Neuronal stem cell (in vitro differentiated cells): Measurements from ENCODE around the gene STAT3.

Experiments
- DNase-seq: peaks from one replicate; pipeline ENCODE4 v3.0.0-alpha.2; 2013; ENCODE audit warnings: low spot score
- H2AFZ ChIP-seq: one replicate; pipeline ENCODE4 v1.6.1; 2013; ENCODE audit warnings: mild to moderate bottlenecking, low read length, inconsistent platforms
- H2AK5ac ChIP-seq: 2 replicates; pipeline ENCODE4 v1.6.1; 2013; ENCODE audit warnings: low read depth, mild to moderate bottlenecking, inconsistent platforms, low read length, moderate library complexity, mixed read lengths
- H2BK120ac ChIP-seq: 2 replicates; pipeline ENCODE4 v1.6.1; 2013; ENCODE audit warnings: low read depth, mild to moderate bottlenecking, inconsistent platforms, low read length, moderate library complexity, mixed read lengths
- H2BK12ac ChIP-seq: one replicate; pipeline ENCODE4 v1.6.1; 2013; ENCODE audit warnings: low read length, inconsistent platforms
- H2BK15ac ChIP-seq: 2 replicates; pipeline ENCODE4 v1.6.1; 2013; ENCODE audit warnings: mild to moderate bottlenecking, low read length, inconsistent platforms, mixed read lengths
- H2BK5ac ChIP-seq: one replicate; pipeline ENCODE4 v1.6.1; 2013; ENCODE audit warnings: inconsistent platforms, mild to moderate bottlenecking, low read length, moderate library complexity
- H3K14ac ChIP-seq: one replicate; pipeline ENCODE4 v1.6.1; 2013; ENCODE audit warnings: low read length, inconsistent platforms
- H3K18ac ChIP-seq: 2 replicates; pipeline ENCODE4 v1.6.1; 2013; ENCODE audit warnings: low read length, inconsistent platforms
- H3K23ac ChIP-seq: 2 replicates; pipeline ENCODE4 v1.6.1; 2013; ENCODE audit warnings: low read depth, mild to moderate bottlenecking, mixed read lengths, low read length, inconsistent platforms; ENCODE audit not compliant: poor library complexity
- H3K27ac ChIP-seq: replicated peaks from 3 replicates; pipeline ENCODE4 v1.5.1; 2013; ENCODE audit warnings: low read length, inconsistent platforms
- H3K27me3 ChIP-seq, 3 experiments: 2 replicates each; pipeline ENCODE4 v1.6.1; 2013; ENCODE audit warnings: low read length in 3 of 3, mild to moderate bottlenecking in 2 of 3, inconsistent platforms in 1 of 3, low read depth in 1 of 3, mixed read lengths in 1 of 3, moderate library complexity in 1 of 3; ENCODE audit not compliant: control insufficient read depth in 3 of 3, insufficient read depth in 3 of 3
- H3K36me3 ChIP-seq, 2 donors: replicated peaks in 1 of 2; 2 replicates each; pipeline ENCODE4 v1.6.1; 2013; ENCODE audit warnings: low read length in 2 of 2; ENCODE audit not compliant: control insufficient read depth in 2 of 2, insufficient read depth in 2 of 2
- H3K4ac ChIP-seq: 2 replicates; pipeline ENCODE4 v1.6.1; 2013; ENCODE audit warnings: inconsistent platforms, mild to moderate bottlenecking, low read length, moderate library complexity
- H3K4me1 ChIP-seq, 2 donors: 1 replicate in 1 of 2; 2 replicates in 1 of 2; pipeline ENCODE4 v1.6.1; 2013; ENCODE audit warnings: low read length in 2 of 2, low read depth in 1 of 2; ENCODE audit not compliant: control insufficient read depth in 2 of 2, insufficient read depth in 1 of 2
- H3K4me2 ChIP-seq: one replicate; pipeline ENCODE4 v1.6.1; 2013; ENCODE audit warnings: mild to moderate bottlenecking, low read length, inconsistent platforms; ENCODE audit not compliant: insufficient read depth, poor library complexity, severe bottlenecking
- H3K4me3 ChIP-seq, 2 donors: 2 replicates each; pipeline ENCODE4 v1.5.1; 2013; ENCODE audit warnings: low read length in 2 of 2, mild to moderate bottlenecking in 2 of 2, inconsistent platforms in 1 of 2, moderate library complexity in 1 of 2
- H3K79me1 ChIP-seq: one replicate; pipeline ENCODE4 v1.6.1; 2013; ENCODE audit warnings: low read depth, mild to moderate bottlenecking, inconsistent platforms, low read length, moderate library complexity
- H3K9ac ChIP-seq: one replicate; pipeline ENCODE4 v1.6.1; 2013; ENCODE audit warnings: mild to moderate bottlenecking, low read depth, low read length, inconsistent platforms; ENCODE audit not compliant: poor library complexity
- H3K9me3 ChIP-seq, 2 donors: replicated peaks in 1 of 2; 2 replicates each; pipeline versions ENCODE3 to v1.6.1; 2013; ENCODE audit warnings: low read length in 2 of 2, mild to moderate bottlenecking in 2 of 2, inconsistent platforms in 1 of 2, low read depth in 1 of 2, mixed read lengths in 1 of 2, moderate library complexity in 1 of 2; ENCODE audit not compliant: control insufficient read depth in 2 of 2, insufficient read depth in 1 of 2
- H4K8ac ChIP-seq: one replicate; pipeline ENCODE4 v1.6.1; 2013; ENCODE audit warnings: low read depth, mild to moderate bottlenecking, inconsistent platforms, low read length, moderate library complexity
- H4K91ac ChIP-seq: one replicate; pipeline ENCODE4 v1.6.1; 2013; ENCODE audit warnings: low read length, low read depth, mild to moderate bottlenecking, inconsistent platforms; ENCODE audit not compliant: poor library complexity
- WGBS, 2 donors: extraction: QIAGEN DNeasy Blood & Tissue Kit; methylation state at CpG; one replicate each; pipeline ENCODE4 v1.1.7; 2013; ENCODE audit warnings: missing lambda C conversion rate in 2 of 2, mixed read lengths in 1 of 2; ENCODE audit not compliant: insufficient read length in 2 of 2, insufficient replicate concordance in 1 of 2; ENCODE audit errors: extremely low coverage in 2 of 2; 5-methylcytosine and 5-hydroxymethylcytosine counted together

Gene STAT3

GRCh38 chr17:42340691-42341127, 47.5 kb downstream of the STAT3 start:
- Histone ChIP-seq H3K4me3 (no peak overlapping the region), H3K27me3 (no peaks in the 10 kb centered on the region), H3K4me1 (peaks cover 2 to 3% of the 10 kb centered on the region in 2 donors), H2BK120ac (no peak overlapping the region), H4K91ac (no peak overlapping the region), H4K8ac (no peak overlapping the region), H3K4me2 (no peak overlapping the region), H3K27ac (no peak overlapping the region), H2BK12ac (no peak overlapping the region), H3K9me3 (no peaks in the 10 kb centered on the region), H3K14ac (no peak overlapping the region), H3K18ac (no peak overlapping the region), H2AK5ac (no peak overlapping the region), H2BK15ac (no peak overlapping the region), H3K79me1 (peaks cover 1% of the 10 kb centered on the region), H3K4ac (no peak overlapping the region), H2BK5ac (no peak overlapping the region), H3K9ac (peak overlapping the region; percentile 36), H3K36me3 (peaks cover 13 to 95% of the 10 kb centered on the region in 2 donors), H2AFZ (no peak overlapping the region), H3K23ac (no peak overlapping the region)
- no peak for DNase-seq

- Histone ChIP-seq H3K4me2 (no peak overlapping the region), H3K36me3 (peaks cover 20 to 94% of the 10 kb centered on the region in 2 donors), H2AK5ac (no peak overlapping the region), H4K91ac (no peak overlapping the region), H3K4me1 (no peaks in the 10 kb centered on the region), H2BK12ac (no peak overlapping the region), H3K27me3 (no peaks in the 10 kb centered on the region), H4K8ac (no peak overlapping the region), H3K14ac (no peak overlapping the region), H3K18ac (peak overlapping the region; percentile 28), H2BK5ac (no peak overlapping the region), H2BK15ac (no peak overlapping the region), H3K4me3 (no peak overlapping the region), H3K4ac (no peak overlapping the region), H3K23ac (no peak overlapping the region), H2BK120ac (no peak overlapping the region), H3K9ac (no peak overlapping the region), H2AFZ (no peak overlapping the region), H3K9me3 (no peaks in the 10 kb centered on the region), H3K27ac (no peak overlapping the region), H3K79me1 (peaks cover 1% of the 10 kb centered on the region)
- DNase-seq: no peak
- WGBS, 2 donors: no CpG with 5 or more reads among the region's 5 CpGs
Observed at GRCh38 chr17:42339221-42339620, 49.0 kb downstream of the STAT3 start.

GRCh38 chr17:42338427-42338985, 49.7 kb downstream of the STAT3 start:
- Histone ChIP-seq H3K36me3 (peaks cover 23 to 95% of the 10 kb centered on the region in 2 donors), H3K4me3 (no peak overlapping the region), H4K8ac (no peak overlapping the region), H2BK5ac (no peak overlapping the region), H2AFZ (no peak overlapping the region), H3K4me2 (no peak overlapping the region), H3K27ac (no peak overlapping the region), H3K4ac (no peak overlapping the region), H3K14ac (no peak overlapping the region), H3K23ac (no peak overlapping the region), H2AK5ac (no peak overlapping the region), H4K91ac (no peak overlapping the region), H2BK12ac (no peak overlapping the region), H3K79me1 (peaks cover 1% of the 10 kb centered on the region), H2BK15ac (no peak overlapping the region), H3K18ac (no peak overlapping the region), H3K9me3 (no peaks in the 10 kb centered on the region), H3K9ac (no peak overlapping the region), H3K4me1 (no peaks in the 10 kb centered on the region), H2BK120ac (no peak overlapping the region), H3K27me3 (no peaks in the 10 kb centered on the region)
- WGBS, 2 donors: no CpG with 5 or more reads among the region's 4 CpGs
- DNase-seq: no peak

- H2BK15ac ChIP-seq: no peak overlapping the region
- H3K27ac ChIP-seq: no peak overlapping the region
- H3K79me1 ChIP-seq: peaks cover 1% of the 10 kb centered on the region
- no peak overlapping the region for H2BK12ac ChIP-seq
- no peak overlapping the region for H2AK5ac ChIP-seq
- no peak overlapping the region for H3K14ac ChIP-seq
- H3K4me3 ChIP-seq: no peak overlapping the region
- WGBS, 2 donors: no CpG with 5 or more reads among the region's 15 CpGs
- H3K4ac ChIP-seq: no peak overlapping the region
- H3K9ac ChIP-seq: no peak overlapping the region
- no peaks in the 10 kb centered on the region for H3K4me1 ChIP-seq
- no peak overlapping the region for H4K8ac ChIP-seq
- H3K36me3 ChIP-seq: peaks cover 25 to 95% of the 10 kb centered on the region in 2 donors
- H3K23ac ChIP-seq: no peak overlapping the region
- H2BK120ac ChIP-seq: no peak overlapping the region
- no peaks in the 10 kb centered on the region for H3K27me3 ChIP-seq
- H2BK5ac ChIP-seq: no peak overlapping the region
- no peaks in the 10 kb centered on the region for H3K9me3 ChIP-seq
- DNase-seq: no peak
- no peak overlapping the region for H3K18ac ChIP-seq
- H4K91ac ChIP-seq: no peak overlapping the region
- H3K4me2 ChIP-seq: no peak overlapping the region
- H2AFZ ChIP-seq: no peak overlapping the region
Observed at GRCh38 chr17:42337442-42337841, 50.8 kb downstream of the STAT3 start.
